Central memory CD8-positive, alpha-beta T cell (primary cell): ENCODE measurements around the gene SLC15A1.

Experiments
- ATAC-seq: fragments of 150-1000 bp; cut with Tn5 transposase; replicated peaks from 2 replicates; pipeline ENCODE4 v1.10.0; 2022; ENCODE audit warnings: mild to moderate bottlenecking, moderate FRiP score, moderate number of reproducible peaks; ENCODE audit not compliant: poor library complexity, severe bottlenecking; ENCODE audit errors: extremely low read depth
- DNase-seq, 2 donors: peaks; one replicate each; pipeline ENCODE4 v3.0.0; 2021; ENCODE audit warnings: low spot score in 2 of 2
- H3K27ac Mint-ChIP-seq: one replicate; pipeline ENCODE4 v1.8.0; 2022; ENCODE audit warnings: low read depth, mild to moderate bottlenecking, moderate library complexity, mixed read lengths
- H3K27me3 Mint-ChIP-seq: one replicate; pipeline ENCODE4 v1.8.0; 2022; ENCODE audit warnings: mixed read lengths
- H3K36me3 Mint-ChIP-seq: one replicate; pipeline ENCODE4 v1.8.0; 2022; ENCODE audit warnings: mild to moderate bottlenecking, moderate library complexity, mixed read lengths; ENCODE audit not compliant: insufficient read depth
- H3K4me1 Mint-ChIP-seq: one replicate; pipeline ENCODE4 v1.8.0; 2022; ENCODE audit warnings: mixed read lengths
- H3K4me3 Mint-ChIP-seq: one replicate; pipeline ENCODE4 v1.8.0; 2022; ENCODE audit warnings: mild to moderate bottlenecking, moderate library complexity, mixed read lengths
- H3K9me3 Mint-ChIP-seq: one replicate; pipeline ENCODE4 v1.8.0; 2022; ENCODE audit warnings: mixed read lengths

The SLC15A1 gene

GRCh38 chr13:98752467-98753290, at the start of gene SLC15A1:
Gene SLC15A1, minus strand, starts transcription at chr13:98752672. Its CDS starts 74 bp downstream, at chr13:98752598.
- H3K9me3 Mint-ChIP-seq = peaks cover 6% of the 10 kb centered on the region
- H3K27ac Mint-ChIP-seq = no peak within 1 kb of the TSS
- no peaks in the 10 kb centered on the region for H3K4me1 Mint-ChIP-seq
- no peak for DNase-seq
- no peaks in the 10 kb centered on the region for H3K36me3 Mint-ChIP-seq
- no peak for ATAC-seq
- H3K4me3 Mint-ChIP-seq = no peak within 1 kb of the TSS
- H3K27me3 Mint-ChIP-seq = peaks cover 90% of the 10 kb centered on the region

GRCh38 chr13:98801626-98802418, 49.4 kb upstream of the SLC15A1 start:
- H3K4me3 Mint-ChIP-seq = no peak overlapping the region
- DNase-seq (no peak), ATAC-seq (no peak)
- peaks cover 42% of the 10 kb centered on the region for H3K36me3 Mint-ChIP-seq
- no peaks in the 10 kb centered on the region for H3K4me1 Mint-ChIP-seq
- H3K27me3 Mint-ChIP-seq = no peaks in the 10 kb centered on the region
- H3K27ac Mint-ChIP-seq = no peak overlapping the region
- H3K9me3 Mint-ChIP-seq = no peaks in the 10 kb centered on the region

- H3K36me3 Mint-ChIP-seq = peaks cover 50% of the 10 kb centered on the region
- ATAC-seq (no peak), DNase-seq (no peak)
- no peaks in the 10 kb centered on the region for H3K27me3 Mint-ChIP-seq
- H3K27ac Mint-ChIP-seq = no peak overlapping the region
- no peaks in the 10 kb centered on the region for H3K4me1 Mint-ChIP-seq
- no peaks in the 10 kb centered on the region for H3K9me3 Mint-ChIP-seq
- H3K4me3 Mint-ChIP-seq = no peak overlapping the region
Observed at GRCh38 chr13:98800078-98800477, 47.6 kb upstream of the SLC15A1 start.

GRCh38 chr13:98798849-98799645, 46.6 kb upstream of the SLC15A1 start:
- Mint-ChIP-seq H3K36me3 (peaks cover 46% of the 10 kb centered on the region), H3K4me1 (no peaks in the 10 kb centered on the region), H3K27me3 (no peaks in the 10 kb centered on the region), H3K27ac (no peak overlapping the region), H3K4me3 (no peak overlapping the region), H3K9me3 (no peaks in the 10 kb centered on the region)
- DNase-seq (no peak), ATAC-seq (no peak)

GRCh38 chr13:98797456-98797855, 45.0 kb upstream of the SLC15A1 start:
- Mint-ChIP-seq H3K4me3 (no peak overlapping the region), H3K4me1 (no peaks in the 10 kb centered on the region), H3K27ac (no peak overlapping the region), H3K27me3 (no peaks in the 10 kb centered on the region), H3K36me3 (peaks cover 44% of the 10 kb centered on the region), H3K9me3 (no peaks in the 10 kb centered on the region)
- DNase-seq (no peak), ATAC-seq (no peak)

GRCh38 chr13:98796798-98797197, 44.3 kb upstream of the SLC15A1 start:
- Mint-ChIP-seq H3K9me3 (no peaks in the 10 kb centered on the region), H3K27ac (no peak overlapping the region), H3K27me3 (no peaks in the 10 kb centered on the region), H3K4me1 (no peaks in the 10 kb centered on the region), H3K4me3 (no peak overlapping the region), H3K36me3 (peaks cover 42% of the 10 kb centered on the region)
- ATAC-seq = no peak
- DNase-seq = no peak

- Mint-ChIP-seq H3K4me1 (no peaks in the 10 kb centered on the region), H3K4me3 (no peak overlapping the region), H3K9me3 (no peaks in the 10 kb centered on the region), H3K27me3 (no peaks in the 10 kb centered on the region), H3K36me3 (peaks cover 42% of the 10 kb centered on the region), H3K27ac (no peak overlapping the region)
- ATAC-seq (no peak), DNase-seq (no peak)
Observed at GRCh38 chr13:98796191-98796590, 43.7 kb upstream of the SLC15A1 start.

GRCh38 chr13:98795220-98795619, 42.7 kb upstream of the SLC15A1 start:
- H3K4me1 Mint-ChIP-seq = no peaks in the 10 kb centered on the region
- H3K4me3 Mint-ChIP-seq = no peak overlapping the region
- H3K27ac Mint-ChIP-seq = no peak overlapping the region

GRCh38 chr13:98794498-98794897, 42.0 kb upstream of the SLC15A1 start:
- Mint-ChIP-seq H3K27me3 (no peaks in the 10 kb centered on the region), H3K36me3 (peaks cover 42% of the 10 kb centered on the region), H3K4me3 (no peak overlapping the region), H3K27ac (no peak overlapping the region), H3K4me1 (peaks cover 3% of the 10 kb centered on the region), H3K9me3 (no peaks in the 10 kb centered on the region)
- ATAC-seq = no peak
- no peak for DNase-seq

More at GRCh38 chr13:98795220-98795619, 42.7 kb upstream of the SLC15A1 start:
- Mint-ChIP-seq H3K36me3 (peaks cover 42% of the 10 kb centered on the region), H3K9me3 (no peaks in the 10 kb centered on the region), H3K27me3 (no peaks in the 10 kb centered on the region)
- no peak for DNase-seq
- ATAC-seq = no peak

GRCh38 chr13:98792785-98793495, 40.5 kb upstream of the SLC15A1 start:
- H3K9me3 Mint-ChIP-seq = no peaks in the 10 kb centered on the region
- H3K27me3 Mint-ChIP-seq = no peaks in the 10 kb centered on the region
- peaks cover 33% of the 10 kb centered on the region for H3K36me3 Mint-ChIP-seq
- ATAC-seq (no peak), DNase-seq (no peak)
- H3K4me1 Mint-ChIP-seq = peaks cover 12% of the 10 kb centered on the region
- H3K27ac Mint-ChIP-seq = no peak overlapping the region
- no peak overlapping the region for H3K4me3 Mint-ChIP-seq

- peaks cover 32% of the 10 kb centered on the region for H3K36me3 Mint-ChIP-seq
- no peak for ATAC-seq
- H3K27me3 Mint-ChIP-seq = no peaks in the 10 kb centered on the region
- H3K9me3 Mint-ChIP-seq = no peaks in the 10 kb centered on the region
- H3K27ac Mint-ChIP-seq = no peak overlapping the region
- H3K4me3 Mint-ChIP-seq = no peak overlapping the region
- peaks cover 17% of the 10 kb centered on the region for H3K4me1 Mint-ChIP-seq
- no peak for DNase-seq
Observed at GRCh38 chr13:98792321-98792720, 39.8 kb upstream of the SLC15A1 start.

GRCh38 chr13:98791611-98792010, 39.1 kb upstream of the SLC15A1 start:
- Mint-ChIP-seq H3K4me3 (no peak overlapping the region), H3K36me3 (peaks cover 26% of the 10 kb centered on the region), H3K27ac (no peak overlapping the region), H3K9me3 (no peaks in the 10 kb centered on the region), H3K27me3 (no peaks in the 10 kb centered on the region), H3K4me1 (peaks cover 17% of the 10 kb centered on the region)
- no peak for DNase-seq
- ATAC-seq = no peak
